ENCODE measurements around the gene PRLR. TPM values are rescaled to one million over a fixed set of nuclear protein-coding genes. Genes with fewer than 3 reads are reported as not detected.

Gene PRLR
- total and polyA plus RNA-seq, 9 of the 15 experiments (the other 6 are each of a cell fraction or from before 2014, with no cell fraction given): 0.02 TPM; not detected in 8

DNA sequence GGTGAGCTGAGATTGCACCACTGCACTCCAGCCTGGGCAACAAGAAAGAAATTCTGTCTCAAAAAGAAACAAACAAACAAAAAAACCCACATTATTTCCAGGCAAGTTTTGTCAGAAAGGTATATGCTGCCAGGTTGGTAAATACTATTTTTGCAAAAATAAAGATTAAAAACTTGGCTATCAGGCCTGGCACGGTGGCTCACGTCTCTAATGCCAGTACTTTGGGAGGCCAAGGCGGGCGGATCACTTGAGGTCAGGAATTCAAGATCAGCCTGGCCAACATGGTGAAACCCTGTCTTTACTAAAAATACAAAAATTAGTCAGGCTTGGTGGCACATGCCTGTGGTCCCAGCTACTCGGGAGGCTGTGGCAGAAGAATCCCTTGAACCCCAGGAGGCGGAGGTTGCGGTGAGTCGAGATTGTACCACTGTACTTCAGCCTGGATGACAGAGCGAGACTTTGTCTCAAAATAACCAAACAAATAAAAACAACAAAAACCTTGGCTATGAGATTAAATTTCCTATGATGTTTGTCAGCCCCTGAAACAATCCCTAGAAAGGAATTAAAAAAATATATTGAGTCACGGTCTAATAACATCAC is 205.3 kb downstream of the PRLR start:
- no peak for FAIRE-seq
- no peaks in the 10 kb centered on the region for H4K20me1 ChIP-seq (replicated peaks; ENCODE audit: control insufficient read depth, insufficient read depth, low read length)
- under 1% methylated on average over 10 of the region's 10 CpGs for WGBS (ENCODE audit: insufficient coverage, low coverage, missing lambda C conversion rate)
- no peak overlapping the region for H2AFZ ChIP-seq (ENCODE audit: low read depth, low read length)
- H3K36me3 ChIP-seq (ENCODE audit: control insufficient read depth, insufficient read depth, low read length): no peaks in the 10 kb centered on the region
- ChIA-PET CTCF (ENCODE audit: low intra/inter-chr PET ratio) (no interaction called here), POLR2A (interaction anchor here (0.7 kb wide), 1 partner anchor 22 kb away, joined by 3 read pairs; no protein-coding TSS in a partner anchor)
- no peaks in the 10 kb centered on the region for H3K4me1 ChIP-seq (replicated peaks in 1 of 2; ENCODE audit: control insufficient read depth in 2 of 2, insufficient read depth in 2 of 2, low read length in 2 of 2)
- no peak overlapping the region for H3K4me3 ChIP-seq
- no peaks in the 10 kb centered on the region for H3K9me1 ChIP-seq (ENCODE audit: control insufficient read depth, insufficient read depth, low read length)
- intact Hi-C loops (cut with micrococcal nuclease) (no loop called here), in situ Hi-C loops (cut with MboI) (no loop called here)
- peaks cover 7 to 9% of the 10 kb centered on the region in 2 experiments; a peak in 4 of 5 replicates for H3K27me3 ChIP-seq (ENCODE audit: control insufficient read depth in 2 of 2, insufficient read depth in 2 of 2, low read length in 2 of 2)
- H3K9me3 ChIP-seq (replicated peaks; ENCODE audit: control insufficient read depth, insufficient read depth, low read depth, low read length): no peaks in the 10 kb centered on the region
- no peak overlapping the region for H3K27ac ChIP-seq (ENCODE audit: extremely low read depth, low read depth, low read length)
- no peak overlapping the region for H3K9ac ChIP-seq (ENCODE audit: insufficient read depth in 1 of 2, low read depth in 2 of 2, low read length in 2 of 2)
- TF ChIP-seq SRSF7 (optimal IDR thresholded peaks at IDR 0.05; ENCODE audit: low read depth, low read length) (no peak), ZBTB1 (CRISPR knock-in tag; IDR thresholded peaks at IDR 0.05; ENCODE audit: borderline replicate concordance, low read depth) (no peak), EHMT2 (IDR thresholded peaks at IDR 0.05) (no peak), CBX2 (IDR thresholded peaks at IDR 0.05; ENCODE audit: insufficient read depth, low read length, poor library complexity, severe bottlenecking) (no peak), LARP7 (IDR thresholded peaks at IDR 0.05) (no peak), ZKSCAN1 (IDR thresholded peaks at IDR 0.05; ENCODE audit: low read depth, low read length) (no peak), SMARCA5 (IDR thresholded peaks at IDR 0.05) (no peak), CCNT2 (IDR thresholded peaks at IDR 0.05; ENCODE audit: borderline replicate concordance, extremely low read depth, insufficient read length, low read depth, low read length) (no peak), STAG1 (CRISPR knock-in tag; IDR thresholded peaks at IDR 0.05; ENCODE audit: borderline replicate concordance) (no peak), HNRNPH1 (optimal IDR thresholded peaks at IDR 0.05; ENCODE audit: low read depth, low read length) (no peak), NEUROD1 (IDR thresholded peaks at IDR 0.05; ENCODE audit: borderline replicate concordance, low read depth, low read length, partially characterized antibody) (no peak)
- TF ChIP-seq, protein P1, sequence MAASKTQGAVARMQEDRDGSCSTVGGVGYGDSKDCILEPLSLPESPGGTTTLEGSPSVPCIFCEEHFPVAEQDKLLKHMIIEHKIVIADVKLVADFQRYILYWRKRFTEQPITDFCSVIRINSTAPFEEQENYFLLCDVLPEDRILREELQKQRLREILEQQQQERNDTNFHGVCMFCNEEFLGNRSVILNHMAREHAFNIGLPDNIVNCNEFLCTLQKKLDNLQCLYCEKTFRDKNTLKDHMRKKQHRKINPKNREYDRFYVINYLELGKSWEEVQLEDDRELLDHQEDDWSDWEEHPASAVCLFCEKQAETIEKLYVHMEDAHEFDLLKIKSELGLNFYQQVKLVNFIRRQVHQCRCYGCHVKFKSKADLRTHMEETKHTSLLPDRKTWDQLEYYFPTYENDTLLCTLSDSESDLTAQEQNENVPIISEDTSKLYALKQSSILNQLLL (CRISPR knock-in tag; IDR thresholded peaks at IDR 0.05; ENCODE audit: borderline replicate concordance): no peak
- BruUV-seq (replicated peaks): no TSS peak
- no peak for ATAC-seq
- DNase-seq (ENCODE audit: extremely low read depth in 1 of 4, low spot score in 3 of 4): no peak
- H3K79me2 ChIP-seq (ENCODE audit: control insufficient read depth, insufficient read depth, low read length): no peaks in the 10 kb centered on the region
- no peak overlapping the region for H3K4me2 ChIP-seq (ENCODE audit: insufficient read depth, low read length)

All from K562 (cell line).